ENCODE measurements around the gene TRIM65.

TRIM65 gene

GRCh38 chr17:75898065-75898464 is 1.3 kb upstream of the TRIM65 start:
- Histone ChIP-seq H3K4me3 (ENCODE audit: insufficient read depth in 1 of 2, low read depth in 1 of 2, low read length in 2 of 2) (no peak overlapping the region), H2BK12ac (ENCODE audit: low read length in 2 of 2) (no peak overlapping the region), H4K91ac (ENCODE audit: low read length) (no peak overlapping the region), H3K4ac (ENCODE audit: low read depth in 1 of 2, low read length in 2 of 2) (no peak overlapping the region), H2BK120ac (ENCODE audit: low read depth, low read length) (no peak overlapping the region), H3K27ac (ENCODE audit: low read length, poor library complexity, severe bottlenecking) (no peak overlapping the region), H3K4me1 (ENCODE audit: control insufficient read depth, insufficient read depth, low read depth, low read length) (peaks cover 29% of the 10 kb centered on the region), H3K18ac (ENCODE audit: low read depth in 1 of 2, low read length in 2 of 2) (no peak overlapping the region), H3K14ac (ENCODE audit: low read length in 2 of 2) (no peak overlapping the region), H2AK5ac (ENCODE audit: low read length, severe bottlenecking) (no peak overlapping the region), H3K79me1 (replicated peaks; ENCODE audit: low read length, poor library complexity, severe bottlenecking) (peaks cover 36% of the 10 kb centered on the region), H3K23ac (ENCODE audit: low read length in 2 of 2) (no peak overlapping the region), H2BK15ac (ENCODE audit: low read depth, poor library complexity, severe bottlenecking) (no peak overlapping the region), H3K9ac (ENCODE audit: low read length) (no peak overlapping the region), H2BK5ac (ENCODE audit: low read depth, low read length, poor library complexity, severe bottlenecking) (no peak overlapping the region), H3K27me3 (ENCODE audit: control insufficient read depth in 1 of 2, insufficient read depth in 1 of 2, low read length in 2 of 2) (no peaks in the 10 kb centered on the region), H3K9me3 (ENCODE audit: control insufficient read depth, low read length) (no peaks in the 10 kb centered on the region), H3K4me2 (ENCODE audit: low read length, poor library complexity, severe bottlenecking) (no peak overlapping the region), H4K8ac (ENCODE audit: low read length) (no peak overlapping the region), H3K36me3 (ENCODE audit: control insufficient read depth in 1 of 2, insufficient read depth in 2 of 2, low read depth in 1 of 2, low read length in 2 of 2) (peaks cover 47 to 49% of the 10 kb centered on the region in 2 experiments), H2AFZ (ENCODE audit: low read depth, low read length) (no peak overlapping the region)
- no peak for DNase-seq
- 96% methylated on average over 8 of the region's 8 CpGs for WGBS

GRCh38 chr17:75897160-75898019 is 639 bp upstream of the TRIM65 start:
- 55% methylated on average over 36 of the region's 37 CpGs for WGBS
- Histone ChIP-seq H3K4me2 (ENCODE audit: low read length, poor library complexity, severe bottlenecking) (peak overlapping the region; percentile 47), H3K18ac (ENCODE audit: low read depth in 1 of 2, low read length in 2 of 2) (peak overlapping the region; percentile 58 to 88), H3K27ac (ENCODE audit: low read length, poor library complexity, severe bottlenecking) (no peak overlapping the region), H3K9me3 (ENCODE audit: control insufficient read depth, low read length) (no peaks in the 10 kb centered on the region), H4K91ac (ENCODE audit: low read length) (peak overlapping the region; percentile 66), H3K14ac (ENCODE audit: low read length in 2 of 2) (no peak overlapping the region), H3K4me3 (ENCODE audit: insufficient read depth in 1 of 2, low read depth in 1 of 2, low read length in 2 of 2) (peak overlapping the region in 1 of 2 experiments; percentile 73), H3K27me3 (ENCODE audit: control insufficient read depth in 1 of 2, insufficient read depth in 1 of 2, low read length in 2 of 2) (no peaks in the 10 kb centered on the region), H2AK5ac (ENCODE audit: low read length, severe bottlenecking) (no peak overlapping the region), H4K8ac (ENCODE audit: low read length) (peak overlapping the region; percentile 94), H2BK12ac (ENCODE audit: low read length in 2 of 2) (peak overlapping the region in 1 of 2 experiments; percentile 34), H3K23ac (ENCODE audit: low read length in 2 of 2) (no peak overlapping the region), H2BK5ac (ENCODE audit: low read depth, low read length, poor library complexity, severe bottlenecking) (no peak overlapping the region), H3K36me3 (ENCODE audit: control insufficient read depth in 1 of 2, insufficient read depth in 2 of 2, low read depth in 1 of 2, low read length in 2 of 2) (peaks cover 44 to 55% of the 10 kb centered on the region in 2 experiments), H2BK120ac (ENCODE audit: low read depth, low read length) (peak overlapping the region; percentile 52), H3K4ac (ENCODE audit: low read depth in 1 of 2, low read length in 2 of 2) (peak overlapping the region; percentile 35 to 46), H2BK15ac (ENCODE audit: low read depth, poor library complexity, severe bottlenecking) (peak overlapping the region; percentile 33), H2AFZ (ENCODE audit: low read depth, low read length) (no peak overlapping the region), H3K4me1 (ENCODE audit: control insufficient read depth, insufficient read depth, low read depth, low read length) (peaks cover 29% of the 10 kb centered on the region), H3K9ac (ENCODE audit: low read length) (peak overlapping the region; percentile 83), H3K79me1 (replicated peaks; ENCODE audit: low read length, poor library complexity, severe bottlenecking) (peaks cover 42% of the 10 kb centered on the region)
- no peak for DNase-seq

GRCh38 chr17:75895370-75896155 is 1.2 kb downstream of the TRIM65 start:
- Histone ChIP-seq H3K14ac (ENCODE audit: low read length in 2 of 2) (peak overlapping the region in 1 of 2 experiments; percentile 48), H2AK5ac (ENCODE audit: low read length, severe bottlenecking) (peak overlapping the region; percentile 66), H3K27ac (ENCODE audit: low read length, poor library complexity, severe bottlenecking) (no peak overlapping the region), H2BK120ac (ENCODE audit: low read depth, low read length) (peak overlapping the region; percentile 34), H3K9ac (ENCODE audit: low read length) (peak overlapping the region; percentile 81), H3K36me3 (ENCODE audit: control insufficient read depth in 1 of 2, insufficient read depth in 2 of 2, low read depth in 1 of 2, low read length in 2 of 2) (peaks cover 45 to 58% of the 10 kb centered on the region in 2 experiments), H2AFZ (ENCODE audit: low read depth, low read length) (no peak overlapping the region), H3K18ac (ENCODE audit: low read depth in 1 of 2, low read length in 2 of 2) (peak overlapping the region; percentile 92 to 96), H3K4me1 (ENCODE audit: control insufficient read depth, insufficient read depth, low read depth, low read length) (peaks cover 28% of the 10 kb centered on the region), H2BK5ac (ENCODE audit: low read depth, low read length, poor library complexity, severe bottlenecking) (no peak overlapping the region), H4K91ac (ENCODE audit: low read length) (peak overlapping the region; percentile 96), H3K79me1 (replicated peaks; ENCODE audit: low read length, poor library complexity, severe bottlenecking) (peaks cover 31% of the 10 kb centered on the region), H3K23ac (ENCODE audit: low read length in 2 of 2) (peak overlapping the region in 1 of 2 experiments; percentile 60), H3K4me2 (ENCODE audit: low read length, poor library complexity, severe bottlenecking) (peak overlapping the region; percentile 61), H2BK12ac (ENCODE audit: low read length in 2 of 2) (peak overlapping the region; percentile 85 to 92), H3K9me3 (ENCODE audit: control insufficient read depth, low read length) (no peaks in the 10 kb centered on the region), H3K4ac (ENCODE audit: low read depth in 1 of 2, low read length in 2 of 2) (peak overlapping the region; percentile 77 to 96), H4K8ac (ENCODE audit: low read length) (peak overlapping the region; percentile 95), H3K4me3 (ENCODE audit: insufficient read depth in 1 of 2, low read depth in 1 of 2, low read length in 2 of 2) (peak overlapping the region; percentile 47 to 76), H2BK15ac (ENCODE audit: low read depth, poor library complexity, severe bottlenecking) (peak overlapping the region; percentile 99), H3K27me3 (ENCODE audit: control insufficient read depth in 1 of 2, insufficient read depth in 1 of 2, low read length in 2 of 2) (no peaks in the 10 kb centered on the region)
- DNase-seq: peak; percentile 45
- 38% methylated on average over 28 of the region's 28 CpGs for WGBS
